Erythroblast (primary cell): ENCODE measurements around the gene RBFOX1.

Experiments
- GATA1 ChIP-seq: IDR thresholded peaks from 2 replicates; pipeline ENCODE4 v1.6.1; 2011; ENCODE audit warnings: low read depth, mild to moderate bottlenecking, control low read depth, low read length, moderate library complexity
- POLR2A ChIP-seq: IDR thresholded peaks from 2 replicates; pipeline ENCODE4 v1.6.1; 2011; ENCODE audit warnings: mild to moderate bottlenecking, low read length

DNA sequence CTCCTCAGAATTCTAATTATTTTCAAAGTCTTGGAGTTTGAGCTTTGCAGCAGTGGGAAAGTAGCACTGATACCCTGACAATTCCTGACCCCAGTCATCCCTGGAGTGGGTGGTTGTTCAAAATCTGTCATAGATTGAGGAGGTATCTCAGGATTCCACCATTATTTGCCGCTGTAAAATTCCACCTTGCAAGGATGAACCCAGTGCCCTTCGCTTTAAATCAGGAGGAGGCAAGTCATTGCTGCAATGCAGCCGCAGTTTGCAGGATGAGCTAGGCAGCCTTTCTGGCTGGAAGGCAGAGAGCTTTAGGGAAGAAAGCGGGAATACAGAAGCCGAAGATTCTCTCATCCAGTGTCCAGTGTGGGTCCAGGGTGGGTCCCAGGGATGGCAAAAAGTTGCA is 296.9 kb downstream of the RBFOX1 start:
- TF ChIP-seq POLR2A (no peak), GATA1 (no peak)
